HG02938 (cell line): ENCODE measurements around the gene TMUB1.
"Not testable (repeated sequence)": the region's sequence is repeated elsewhere in the genome, so short reads cannot be mapped to it uniquely, and the experiment has no call there.

Experiments
- ATAC-seq: cut with Tn5 transposase; IDR thresholded peaks from one replicate; pipeline ENCODE4 v1.9.1; 2021; ENCODE audit warnings: mild to moderate bottlenecking, moderate library complexity; ENCODE audit not compliant: unreplicated experiment

Gene TMUB1

DNA sequence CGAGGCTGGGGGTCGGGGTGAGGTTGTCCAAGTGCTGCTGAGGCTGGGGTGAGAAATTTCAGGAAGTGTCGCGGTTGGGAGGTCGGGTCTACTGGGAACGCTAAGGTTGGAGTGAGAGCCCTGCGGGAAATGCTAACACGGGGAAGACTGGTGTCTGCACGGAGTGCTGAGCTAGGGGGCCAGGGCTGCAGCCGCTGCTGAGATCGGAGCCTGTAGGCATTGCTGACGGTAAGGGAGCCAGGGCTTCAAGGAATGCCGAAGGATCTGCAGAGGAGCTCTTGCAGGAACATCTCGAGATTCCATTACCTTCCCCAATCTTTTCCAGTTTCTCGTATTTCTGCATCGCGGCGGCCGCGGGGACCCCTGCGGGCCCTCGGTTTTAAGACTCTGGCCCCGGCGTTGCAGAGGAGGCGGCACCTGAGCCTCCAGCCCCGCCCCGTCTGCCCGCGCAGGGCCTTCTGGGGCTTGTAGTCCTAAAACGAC is 25.7 kb downstream of the TMUB1 start, which contains the start of gene CDK5:
Gene CDK5, minus strand, starts transcription at position 392 of the 483 bp plus-strand sequence. Its CDS starts 49 bp downstream, at position 343.
- peak; percentile 6 for ATAC-seq

- ATAC-seq, result no peak
Observed at GRCh38 chr7:151056666-151057505, 26.4 kb downstream of the TMUB1 start.

- ATAC-seq, result no peak
Observed at GRCh38 chr7:151056283-151056665, 27.0 kb downstream of the TMUB1 start.

DNA sequence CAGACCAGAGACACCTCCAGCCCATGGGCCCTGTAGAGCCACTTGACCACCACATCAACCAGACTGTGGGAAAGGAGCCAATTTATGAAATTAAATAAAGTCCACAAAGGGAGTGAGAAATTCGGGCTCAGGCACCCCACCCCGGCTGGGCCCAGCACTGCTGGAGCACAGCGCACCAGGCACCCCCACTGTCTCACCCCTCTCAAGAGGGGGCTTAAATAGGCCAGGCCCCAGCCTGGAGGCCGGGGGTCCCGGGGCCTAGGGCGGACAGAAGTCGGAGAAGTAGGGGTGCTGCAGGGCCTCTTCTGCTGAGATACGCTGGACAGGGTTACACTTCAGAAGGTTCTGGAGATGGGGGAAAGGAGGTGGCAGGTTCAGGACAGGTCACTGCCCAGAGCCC is 29.5 kb downstream of the TMUB1 start:
- ATAC-seq, result no peak

DNA sequence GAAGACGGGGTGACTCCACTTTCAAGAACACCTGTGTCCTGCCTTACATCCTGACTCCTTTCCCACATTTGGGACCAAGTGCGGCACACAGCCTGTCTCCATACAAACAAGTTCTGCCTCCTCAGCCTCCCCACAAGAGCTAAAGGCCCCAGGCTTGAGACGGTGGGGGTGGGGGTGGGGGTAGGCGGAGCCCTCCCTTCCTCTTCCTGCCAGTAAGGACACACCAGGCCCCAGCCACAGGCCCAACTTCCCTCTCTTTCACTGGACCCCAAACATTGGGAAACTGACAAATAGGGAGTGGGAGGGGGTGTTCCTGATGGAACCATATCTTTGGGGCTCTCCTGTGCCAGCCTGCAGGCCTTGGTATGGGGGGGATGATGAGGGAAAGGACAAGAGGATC is 30.2 kb downstream of the TMUB1 start:
- no peak for ATAC-seq

DNA sequence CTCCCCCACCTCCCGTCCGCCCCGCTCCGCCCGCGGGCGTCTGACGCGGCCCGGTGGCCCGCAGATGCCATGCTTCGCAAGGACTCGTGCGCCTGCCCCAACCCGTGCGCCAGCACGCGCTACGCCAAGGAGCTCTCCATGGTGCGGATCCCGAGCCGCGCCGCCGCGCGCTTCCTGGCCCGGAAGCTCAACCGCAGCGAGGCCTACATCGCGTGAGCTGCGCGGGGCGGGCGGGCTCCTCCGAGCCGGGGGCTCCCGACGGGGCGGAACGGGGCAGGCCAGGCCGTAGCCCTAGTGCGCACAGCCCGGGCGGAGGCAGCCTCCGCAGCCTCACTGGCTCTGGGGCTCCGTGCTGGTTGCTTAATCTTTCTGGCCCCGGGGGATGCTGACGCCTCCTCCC is 32.2 kb downstream of the TMUB1 start:
- ATAC-seq, result no peak

GRCh38 chr7:151048911-151049463 is 34.3 kb downstream of the TMUB1 start:
- ATAC-seq, result no peak

DNA sequence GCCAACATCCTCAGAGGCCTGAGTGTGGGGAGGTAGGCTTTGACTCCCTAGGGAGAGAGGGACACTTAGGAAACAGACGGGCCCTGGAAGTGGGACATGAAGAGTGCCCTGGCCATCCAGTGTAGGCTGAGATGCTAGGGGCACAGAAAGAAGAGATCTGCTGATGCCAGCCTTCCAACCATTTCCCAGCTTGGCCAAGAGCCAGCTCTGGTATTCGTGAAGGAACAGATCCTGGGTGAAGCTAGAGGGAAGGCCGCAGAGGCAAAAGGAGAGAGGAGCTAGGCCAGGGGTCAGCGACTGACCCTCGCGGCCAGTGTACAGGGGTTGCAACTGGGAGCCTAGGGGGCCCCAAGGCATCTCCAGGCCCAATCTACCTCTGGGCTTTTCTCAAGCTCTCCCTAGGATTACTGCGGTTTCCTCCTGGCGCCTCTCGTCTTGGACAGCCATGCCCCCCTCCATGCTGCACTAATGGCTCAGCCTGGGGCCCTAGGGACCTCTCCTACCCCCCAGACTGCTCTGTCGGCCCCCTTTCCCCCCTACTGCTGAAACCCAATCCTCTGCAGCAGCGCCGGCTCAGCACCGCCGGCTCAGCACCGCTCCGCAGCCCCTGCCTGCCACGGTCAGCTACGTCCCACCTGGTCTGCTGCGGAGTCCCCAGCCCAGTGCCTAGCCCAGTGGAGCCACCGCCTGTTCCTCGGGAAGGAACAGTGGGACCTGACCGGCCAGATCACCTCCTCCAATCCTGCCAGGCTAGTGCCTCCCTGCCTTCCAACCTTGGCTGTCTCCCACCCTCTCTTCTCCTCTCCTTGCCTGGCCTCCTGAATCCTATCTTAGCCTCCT is 35.1 kb downstream of the TMUB1 start, which contains the start of gene ASIC3:
Gene ASIC3, plus strand, starts transcription at position 556 of the 840 bp plus-strand sequence. CDS start 355 bp downstream, outside the sequence.
- no peak for ATAC-seq

DNA sequence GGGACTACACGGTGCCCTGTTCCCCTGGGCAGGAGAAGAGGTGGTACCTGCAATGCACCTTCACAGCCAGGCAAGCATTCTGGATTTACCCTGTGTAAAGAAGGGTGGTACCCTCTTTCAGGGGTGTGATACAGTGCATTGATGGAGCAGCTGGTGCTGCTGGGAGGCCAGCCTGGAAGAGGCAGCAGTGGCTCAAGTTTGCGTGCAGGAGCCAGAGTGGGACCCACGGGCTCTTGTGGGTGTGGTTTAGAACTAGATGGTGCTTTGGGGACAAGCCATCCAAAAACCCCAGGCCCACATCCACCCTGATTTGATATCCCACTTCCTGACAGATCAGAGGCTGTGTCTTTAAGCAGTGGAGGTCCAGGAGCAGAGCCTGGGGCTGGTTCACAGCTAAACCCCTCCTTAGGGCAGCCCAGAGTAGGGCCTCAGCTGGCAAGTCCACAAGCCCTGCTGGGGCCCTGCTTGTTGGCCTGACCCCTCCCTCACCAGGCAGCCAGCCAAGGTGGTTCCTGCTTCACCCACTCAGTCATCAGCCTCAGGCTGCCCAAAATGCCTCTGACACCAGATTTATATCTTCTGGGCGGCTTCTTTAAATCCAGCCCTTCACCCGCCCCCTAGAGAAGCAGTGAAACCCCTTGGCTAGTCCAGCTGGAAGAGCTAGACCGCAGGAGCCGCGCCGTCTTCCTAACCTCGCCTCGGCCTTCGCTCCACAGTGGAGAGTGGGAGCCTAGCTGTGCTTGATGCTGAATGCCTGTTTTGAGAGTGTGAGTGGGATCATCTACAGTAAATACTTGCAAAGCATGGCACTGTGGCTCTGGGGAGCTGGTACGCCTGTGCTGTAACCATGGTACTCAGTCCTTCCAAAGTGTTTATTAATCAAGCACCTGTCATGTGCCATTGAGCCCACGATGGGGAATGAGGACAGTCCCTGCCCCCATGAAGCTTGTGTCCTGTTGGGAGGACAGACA is 36.4 kb downstream of the TMUB1 start:
- no peak for ATAC-seq

DNA sequence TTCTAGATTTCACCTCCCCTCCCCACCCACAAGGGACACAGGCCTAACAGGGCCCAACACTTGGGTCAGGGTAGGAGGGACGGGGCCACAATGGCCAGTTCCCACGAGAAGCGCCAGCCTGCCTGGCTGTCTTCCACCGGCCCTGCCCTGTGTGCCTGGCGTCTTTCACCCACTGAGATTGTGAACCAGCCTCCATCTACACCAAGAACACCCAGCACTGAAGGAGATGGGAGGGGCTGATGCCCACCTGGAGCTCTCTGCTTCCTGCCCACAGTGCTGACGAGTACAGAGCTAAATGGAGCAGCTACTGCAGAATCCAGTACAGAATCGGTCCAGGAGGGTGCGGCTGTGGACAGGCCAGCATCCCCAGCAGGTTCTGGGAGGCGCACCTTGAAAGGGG is 37.3 kb downstream of the TMUB1 start:
- ATAC-seq, result no peak

- ATAC-seq, result no peak
Observed at GRCh38 chr7:151045262-151045661, 38.0 kb downstream of the TMUB1 start.

DNA sequence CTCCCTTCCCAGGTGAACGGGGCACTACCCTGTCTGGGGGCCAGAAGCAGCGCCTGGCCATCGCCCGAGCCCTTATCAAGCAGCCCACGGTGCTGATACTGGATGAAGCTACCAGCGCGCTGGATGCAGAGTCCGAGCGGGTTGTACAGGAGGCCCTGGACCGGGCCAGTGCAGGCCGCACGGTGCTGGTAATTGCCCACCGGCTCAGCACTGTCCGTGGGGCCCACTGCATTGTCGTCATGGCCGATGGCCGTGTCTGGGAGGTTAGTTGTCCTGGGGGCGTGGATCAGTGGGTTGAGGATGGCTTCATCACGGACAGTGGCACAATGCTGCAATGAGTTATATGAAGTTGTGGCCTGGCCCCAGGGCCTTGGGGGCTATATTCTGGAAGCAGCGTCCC is 39.3 kb downstream of the TMUB1 start:
- ATAC-seq, result no peak

- ATAC-seq, result not testable (repeated sequence)
Observed at GRCh38 chr7:151043449-151043848, 39.8 kb downstream of the TMUB1 start.

DNA sequence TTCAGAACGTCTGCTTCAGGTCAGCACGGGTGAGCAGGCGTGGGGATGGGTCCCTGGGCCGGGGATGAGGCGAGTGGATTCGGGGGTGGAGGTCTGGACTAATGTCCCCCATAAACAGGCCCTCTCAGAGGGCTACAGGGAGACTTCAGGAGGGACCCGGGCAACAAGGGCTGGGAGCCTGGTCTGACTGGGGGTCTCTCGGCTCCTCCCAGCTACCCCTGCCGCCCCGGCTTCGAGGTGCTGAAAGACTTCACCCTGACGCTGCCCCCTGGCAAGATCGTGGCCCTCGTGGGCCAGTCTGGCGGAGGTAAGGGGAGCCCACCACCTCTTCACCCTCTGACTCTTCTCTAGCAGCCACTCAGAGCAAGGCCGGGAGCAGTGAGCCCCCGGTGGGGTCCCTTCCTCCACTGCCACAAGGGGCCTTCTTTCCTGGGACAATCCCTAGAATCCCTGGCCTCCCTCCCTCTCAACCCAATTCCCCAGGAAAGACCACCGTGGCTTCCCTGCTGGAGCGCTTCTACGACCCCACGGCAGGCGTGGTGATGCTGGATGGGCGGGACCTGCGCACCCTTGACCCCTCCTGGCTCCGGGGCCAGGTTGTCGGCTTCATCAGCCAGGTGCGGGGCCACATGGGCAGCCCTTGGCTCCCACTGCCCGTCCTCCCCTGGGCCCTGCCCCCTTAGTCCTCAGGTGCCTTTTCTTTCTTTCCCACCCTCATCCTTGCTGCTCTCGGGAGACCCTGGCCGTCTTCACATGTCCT is 42.5 kb downstream of the TMUB1 start:
- no peak for ATAC-seq

GRCh38 chr7:151039850-151040548 is 43.3 kb downstream of the TMUB1 start:
- no peak for ATAC-seq

GRCh38 chr7:151038951-151039849 is 44.1 kb downstream of the TMUB1 start:
- ATAC-seq, result no peak

GRCh38 chr7:151035902-151036301 is 47.4 kb downstream of the TMUB1 start:
- no peak for ATAC-seq
